ENCODE data around the gene TSPAN17. TPM values are rescaled to one million over a fixed set of nuclear protein-coding genes. Genes with fewer than 3 reads are reported as not detected.
A peak's percentile ranks its signal among the peaks of the same experiment; 100 is the strongest.

The TSPAN17 gene
- total and polyA plus RNA-seq, 9 of the 15 experiments (the other 6 are each of a cell fraction or from before 2014, with no cell fraction given) = 0.73 to 58.3 (median 34.5) TPM

GRCh38 chr5:176624938-176625337, 22.3 kb upstream of the TSPAN17 start:
- H2AFZ ChIP-seq (ENCODE audit: low read depth, low read length) = no peak overlapping the region
- WGBS (ENCODE audit: insufficient coverage, low coverage, missing lambda C conversion rate) = 11% methylated on average over 9 of the region's 9 CpGs
- H3K79me2 ChIP-seq (ENCODE audit: control insufficient read depth, insufficient read depth, low read length) = no peaks in the 10 kb centered on the region
- no peak for FAIRE-seq
- no peak for TF ChIP-seq ZNF133 (CRISPR knock-in tag; IDR thresholded peaks at IDR 0.05)
- TF ChIP-seq PRDM10 (IDR thresholded peaks at IDR 0.05; ENCODE audit: partially characterized antibody) = peak; percentile 14
- no peak for TF ChIP-seq CAMTA2 (CRISPR knock-in tag; conservative IDR thresholded peaks at IDR 0.05)
- TF ChIP-seq ZNF511 (CRISPR knock-in tag; IDR thresholded peaks at IDR 0.05) = no peak
- TF ChIP-seq CHD7 (IDR thresholded peaks at IDR 0.05; ENCODE audit: low read depth, low read length) = no peak
- H3K9me1 ChIP-seq (ENCODE audit: control insufficient read depth, insufficient read depth, low read length) = no peaks in the 10 kb centered on the region
- H3K36me3 ChIP-seq (ENCODE audit: control insufficient read depth, insufficient read depth, low read length) = no peaks in the 10 kb centered on the region
- no peak overlapping the region for H3K27ac ChIP-seq (ENCODE audit: extremely low read depth, low read depth, low read length)
- peaks cover 2 to 33% of the 10 kb centered on the region in 2 experiments; a peak in 4 of 5 replicates for H3K4me1 ChIP-seq (replicated peaks in 1 of 2; ENCODE audit: control insufficient read depth in 2 of 2, insufficient read depth in 2 of 2, low read length in 2 of 2)
- CTCF ChIA-PET (ENCODE audit: low intra/inter-chr PET ratio) = no interaction called here
- H3K4me3 ChIP-seq = no peak overlapping the region
- BruUV-seq (replicated peaks) = no TSS peak
- in situ Hi-C loops (cut with MboI) (no loop called here), intact Hi-C loops (cut with micrococcal nuclease) (no loop called here)
- no peak for ATAC-seq
- POLR2A ChIA-PET = interaction anchor here (0.6 to 1.1 kb wide), 3 partner anchors 22 to 257 kb away, joined by 3 to 5 read pairs (median 4); partner anchors contain the start of genes FAF2 and TSPAN17
- DNase-seq (ENCODE audit: extremely low read depth in 1 of 4, low spot score in 3 of 4) = no peak
- H3K4me2 ChIP-seq (ENCODE audit: insufficient read depth, low read length) = no peak overlapping the region
- no peak overlapping the region for H3K9ac ChIP-seq (ENCODE audit: insufficient read depth in 1 of 2, low read depth in 2 of 2, low read length in 2 of 2)
- H3K9me3 ChIP-seq (replicated peaks; ENCODE audit: control insufficient read depth, insufficient read depth, low read depth, low read length) = no peaks in the 10 kb centered on the region
- H3K27me3 ChIP-seq (ENCODE audit: control insufficient read depth in 2 of 2, insufficient read depth in 2 of 2, low read length in 2 of 2) = peaks cover 27 to 73% of the 10 kb centered on the region in 2 experiments
- H4K20me1 ChIP-seq (replicated peaks; ENCODE audit: control insufficient read depth, insufficient read depth, low read length) = peaks cover 12% of the 10 kb centered on the region; the same call in 1 of the 2 replicates
